Measurements from ENCODE around the gene ALCAM.

DNA sequence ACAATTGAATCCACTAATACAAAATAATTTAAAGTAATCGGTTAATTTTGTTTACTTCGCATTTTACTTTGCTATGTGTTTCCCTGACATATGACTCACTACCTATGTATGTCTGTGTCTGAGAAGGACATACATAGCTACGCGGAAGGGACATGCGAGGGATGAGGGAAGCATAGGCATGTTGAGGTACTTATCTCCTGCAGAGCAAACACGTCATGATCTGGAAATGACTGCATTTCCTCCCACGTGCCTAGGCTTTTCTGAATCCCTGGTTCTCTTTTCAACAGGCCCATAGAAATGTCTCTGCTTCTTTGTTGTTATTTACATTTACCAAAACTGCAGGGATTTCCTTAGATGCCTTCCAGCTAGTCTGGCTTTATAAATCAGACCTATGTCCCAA, 27.5 kb downstream of the ALCAM start:
- TF ChIP-seq ZNF70 (CRISPR knock-in tag; IDR thresholded peaks at IDR 0.05) (no peak), ZFP3 (CRISPR knock-in tag; IDR thresholded peaks at IDR 0.05) (no peak), ESRRG (CRISPR knock-in tag; IDR thresholded peaks at IDR 0.05) (no peak), ZNF8 (CRISPR knock-in tag; IDR thresholded peaks at IDR 0.05) (no peak), OSR1 (CRISPR knock-in tag; IDR thresholded peaks at IDR 0.05) (no peak), GLIS3 (CRISPR knock-in tag; IDR thresholded peaks at IDR 0.05) (no peak), CSDC2 (CRISPR knock-in tag; IDR thresholded peaks at IDR 0.05) (no peak), TOX (CRISPR knock-in tag; IDR thresholded peaks at IDR 0.05; ENCODE audit: borderline replicate concordance) (no peak), RARB (CRISPR knock-in tag; IDR thresholded peaks at IDR 0.05) (no peak), PPARA (CRISPR knock-in tag; IDR thresholded peaks at IDR 0.05; ENCODE audit: borderline replicate concordance) (no peak)
- TF ChIP-seq, protein P1, sequence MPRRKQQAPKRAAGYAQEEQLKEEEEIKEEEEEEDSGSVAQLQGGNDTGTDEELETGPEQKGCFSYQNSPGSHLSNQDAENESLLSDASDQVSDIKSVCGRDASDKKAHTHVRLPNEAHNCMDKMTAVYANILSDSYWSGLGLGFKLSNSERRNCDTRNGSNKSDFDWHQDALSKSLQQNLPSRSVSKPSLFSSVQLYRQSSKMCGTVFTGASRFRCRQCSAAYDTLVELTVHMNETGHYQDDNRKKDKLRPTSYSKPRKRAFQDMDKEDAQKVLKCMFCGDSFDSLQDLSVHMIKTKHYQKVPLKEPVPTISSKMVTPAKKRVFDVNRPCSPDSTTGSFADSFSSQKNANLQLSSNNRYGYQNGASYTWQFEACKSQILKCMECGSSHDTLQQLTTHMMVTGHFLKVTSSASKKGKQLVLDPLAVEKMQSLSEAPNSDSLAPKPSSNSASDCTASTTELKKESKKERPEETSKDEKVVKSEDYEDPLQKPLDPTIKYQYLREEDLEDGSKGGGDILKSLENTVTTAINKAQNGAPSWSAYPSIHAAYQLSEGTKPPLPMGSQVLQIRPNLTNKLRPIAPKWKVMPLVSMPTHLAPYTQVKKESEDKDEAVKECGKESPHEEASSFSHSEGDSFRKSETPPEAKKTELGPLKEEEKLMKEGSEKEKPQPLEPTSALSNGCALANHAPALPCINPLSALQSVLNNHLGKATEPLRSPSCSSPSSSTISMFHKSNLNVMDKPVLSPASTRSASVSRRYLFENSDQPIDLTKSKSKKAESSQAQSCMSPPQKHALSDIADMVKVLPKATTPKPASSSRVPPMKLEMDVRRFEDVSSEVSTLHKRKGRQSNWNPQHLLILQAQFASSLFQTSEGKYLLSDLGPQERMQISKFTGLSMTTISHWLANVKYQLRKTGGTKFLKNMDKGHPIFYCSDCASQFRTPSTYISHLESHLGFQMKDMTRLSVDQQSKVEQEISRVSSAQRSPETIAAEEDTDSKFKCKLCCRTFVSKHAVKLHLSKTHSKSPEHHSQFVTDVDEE (CRISPR knock-in tag; IDR thresholded peaks at IDR 0.05), result no peak

All from SK-N-SH treated with all-trans-retinoic acid at 6 μM for 48 hours (cell line).